Glomerular endothelial cell (primary cell): ENCODE results near the gene CACNG8. TPM values are rescaled to one million over a fixed set of nuclear protein-coding genes. Genes with fewer than 3 reads are reported as not detected.
"Not testable (repeated sequence)": the region's sequence is repeated elsewhere in the genome, so short reads cannot be mapped to it uniquely, and the experiment has no call there.

ENCODE experiments used
- DNase-seq: peaks from one replicate; pipeline ENCODE4 v3.0.0-alpha.2; 2011; ENCODE audit warnings: low read depth, low spot score; ENCODE audit errors: extremely low read depth
- total RNA-seq: library from RNA; depleted of rRNA; stranded (reverse); fragments of >200 nt; gene quantifications from 2 replicates; pipeline ENCODE4 v1.2.3, GENCODE V29; 2015

Gene CACNG8
- total RNA-seq, result 1.3 and 2.1 TPM in 2 replicates

GRCh38 chr19:53962887-53963431, at the start of gene CACNG8:
CACNG8 (plus strand) TSS chr19:53962937.
- no peak for DNase-seq

GRCh38 chr19:53915000-53915399, 47.7 kb upstream of the CACNG8 start:
- DNase-seq, result no peak

GRCh38 chr19:53916004-53916403, 46.7 kb upstream of the CACNG8 start:
- no peak for DNase-seq

GRCh38 chr19:53917356-53917755, 45.4 kb upstream of the CACNG8 start:
- DNase-seq, result no peak

GRCh38 chr19:53927739-53928138, 35.0 kb upstream of the CACNG8 start:
- DNase-seq, result no peak

GRCh38 chr19:53936029-53936428, 26.7 kb upstream of the CACNG8 start:
- DNase-seq, result no peak

- DNase-seq, result no peak
Observed at GRCh38 chr19:53942001-53942786, 20.5 kb upstream of the CACNG8 start.

- no peak for DNase-seq
Observed at GRCh38 chr19:53944416-53944815, 18.3 kb upstream of the CACNG8 start.

GRCh38 chr19:53944933-53945332, 17.8 kb upstream of the CACNG8 start:
- DNase-seq, result no peak

- DNase-seq, result no peak
Observed at GRCh38 chr19:53945441-53945840, 17.3 kb upstream of the CACNG8 start.

GRCh38 chr19:53945998-53946397, 16.7 kb upstream of the CACNG8 start:
- no peak for DNase-seq

GRCh38 chr19:53947624-53948023, 15.1 kb upstream of the CACNG8 start:
- no peak for DNase-seq

GRCh38 chr19:53948611-53949010, 14.1 kb upstream of the CACNG8 start:
- DNase-seq, result not testable (repeated sequence)

- DNase-seq, result no peak
Observed at GRCh38 chr19:53951436-53951835, 11.3 kb upstream of the CACNG8 start.

GRCh38 chr19:53951947-53952346, 10.8 kb upstream of the CACNG8 start:
- DNase-seq, result no peak

GRCh38 chr19:53953383-53953782, 9.4 kb upstream of the CACNG8 start:
- DNase-seq, result no peak

GRCh38 chr19:53957448-53958167, 5.1 kb upstream of the CACNG8 start:
- no peak for DNase-seq

GRCh38 chr19:53958168-53958571, 4.6 kb upstream of the CACNG8 start:
- DNase-seq, result no peak

- no peak for DNase-seq
Observed at GRCh38 chr19:53958823-53959757, 3.6 kb upstream of the CACNG8 start.

- no peak for DNase-seq
Observed at GRCh38 chr19:53960187-53960586, 2.5 kb upstream of the CACNG8 start.

GRCh38 chr19:53960886-53961285, 1.9 kb upstream of the CACNG8 start:
- no peak for DNase-seq
